NCI-H510A (cell line): ENCODE results near the gene FKBP10.
"Not testable (repeated sequence)": the region's sequence is repeated elsewhere in the genome, so short reads cannot be mapped to it uniquely, and the experiment has no call there.

Experiments
- DNase-seq: peaks from one replicate; lab custom pipeline; 2025; lab: John Stamatoyannopoulos, UW

The FKBP10 gene

DNA sequence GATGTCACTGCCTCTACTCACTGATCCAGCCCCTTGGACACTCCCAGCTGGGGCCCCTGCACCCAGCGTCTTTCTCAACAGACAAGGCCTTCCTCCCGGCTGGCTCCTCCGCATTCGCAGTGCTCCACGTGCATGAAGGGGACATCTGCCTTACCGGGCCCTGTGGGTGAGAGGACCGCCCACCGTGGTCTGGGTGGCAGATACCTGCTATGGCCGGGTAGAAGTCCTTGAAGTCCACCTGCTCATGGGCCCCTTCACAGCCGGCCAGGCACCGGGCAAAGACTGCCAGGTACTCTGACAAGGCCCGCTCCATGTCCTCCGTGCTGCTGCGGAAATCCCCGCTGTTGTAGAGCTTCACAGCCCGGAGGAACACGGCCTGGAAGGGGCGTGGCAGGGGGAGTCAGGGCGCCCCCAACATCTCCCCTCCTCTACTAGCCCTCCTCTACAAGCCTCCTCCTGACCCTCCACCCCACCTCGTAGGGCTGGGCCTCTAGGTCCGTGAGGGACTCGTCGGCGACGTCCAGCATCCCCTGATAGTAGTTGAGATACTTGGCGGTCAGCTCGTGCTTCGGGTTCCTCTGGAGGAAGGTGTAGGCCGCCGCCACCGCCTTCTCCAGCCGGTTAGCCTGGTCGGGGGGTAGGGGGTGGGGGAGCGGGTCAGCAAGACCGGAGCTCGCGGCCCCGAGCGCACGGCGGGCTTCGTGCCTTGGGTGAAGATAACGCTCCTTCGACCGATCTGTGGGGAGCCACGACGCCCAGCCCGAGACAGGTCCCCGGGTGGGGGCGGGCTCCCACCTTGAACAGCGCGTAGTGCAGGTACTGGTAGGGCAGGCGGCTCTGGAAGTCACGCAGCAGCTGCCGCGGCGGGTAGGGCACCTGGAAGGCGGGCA, 1.9 kb upstream of the FKBP10 start:
- DNase-seq: no peak

DNA sequence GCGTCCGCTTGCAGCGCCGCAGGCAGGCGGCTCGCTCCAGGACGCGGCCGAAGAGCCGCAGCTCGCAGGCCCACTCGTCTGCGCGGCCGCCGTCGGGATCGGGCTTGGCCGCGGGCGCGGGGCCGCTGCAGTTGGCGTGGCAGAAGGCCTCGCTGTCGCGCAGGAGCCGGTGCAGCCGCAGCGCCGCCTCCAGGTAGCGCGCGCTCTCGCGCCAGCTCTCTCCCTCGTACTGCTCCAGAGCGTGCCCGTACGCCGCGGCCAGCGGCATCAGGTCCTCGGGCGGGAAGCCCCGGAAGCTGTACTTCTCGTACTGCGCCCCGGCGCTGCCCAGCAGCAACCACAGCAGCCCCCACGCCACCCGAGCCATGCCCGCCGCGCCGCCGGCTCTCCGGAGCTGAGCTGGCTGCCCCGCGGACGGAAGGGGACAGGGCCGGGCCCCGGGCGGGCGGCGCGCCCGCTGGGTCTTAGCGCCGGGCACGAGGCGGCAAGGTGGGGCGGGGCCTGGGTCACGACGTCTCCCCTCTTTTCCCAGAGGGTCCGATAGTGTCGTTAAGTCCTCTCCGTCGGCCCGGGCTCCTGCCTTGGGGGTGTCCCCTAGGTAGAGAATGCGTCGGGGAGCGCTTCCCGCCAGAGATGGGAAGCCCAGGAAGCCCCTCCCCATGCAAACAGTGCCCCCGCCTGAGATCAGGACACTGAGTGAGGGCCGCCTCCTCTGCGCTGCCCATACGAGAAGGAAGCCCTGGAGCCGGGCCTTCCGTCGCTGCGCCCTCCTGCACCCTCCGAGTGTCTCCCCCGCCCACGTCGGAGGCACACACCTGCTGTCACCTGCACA, 1.0 kb upstream of the FKBP10 start, which contains the start of gene P3H4:
Gene P3H4 (minus strand): TSS at position 401 of the 832 bp plus-strand sequence. CDS start 34 bp downstream, at position 367.
- DNase-seq: peak; percentile 86

DNA sequence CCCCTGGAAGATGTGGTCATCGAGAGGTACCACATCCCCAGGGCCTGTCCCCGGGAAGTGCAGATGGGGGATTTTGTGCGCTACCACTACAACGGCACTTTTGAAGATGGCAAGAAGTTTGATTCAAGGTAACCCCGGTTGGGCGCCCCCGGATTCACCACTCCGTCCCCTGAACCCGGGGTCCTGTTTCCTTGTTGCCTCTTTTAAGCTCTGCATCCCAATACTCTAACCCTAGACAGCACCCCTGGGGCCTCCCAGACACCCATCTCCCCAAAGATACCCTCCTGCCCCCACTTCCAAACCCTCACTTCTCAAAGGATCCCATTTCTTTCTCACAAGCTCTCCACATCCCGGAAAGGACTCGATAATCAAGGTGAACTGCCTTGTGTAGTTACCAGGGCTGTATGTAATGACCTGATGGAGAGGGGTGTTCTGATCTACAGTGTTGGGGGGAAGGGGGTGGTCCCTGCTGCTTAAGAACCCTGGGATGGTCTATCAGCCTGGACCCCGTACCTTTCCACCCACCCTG, 412 bp downstream of the FKBP10 start:
- DNase-seq: no peak

DNA sequence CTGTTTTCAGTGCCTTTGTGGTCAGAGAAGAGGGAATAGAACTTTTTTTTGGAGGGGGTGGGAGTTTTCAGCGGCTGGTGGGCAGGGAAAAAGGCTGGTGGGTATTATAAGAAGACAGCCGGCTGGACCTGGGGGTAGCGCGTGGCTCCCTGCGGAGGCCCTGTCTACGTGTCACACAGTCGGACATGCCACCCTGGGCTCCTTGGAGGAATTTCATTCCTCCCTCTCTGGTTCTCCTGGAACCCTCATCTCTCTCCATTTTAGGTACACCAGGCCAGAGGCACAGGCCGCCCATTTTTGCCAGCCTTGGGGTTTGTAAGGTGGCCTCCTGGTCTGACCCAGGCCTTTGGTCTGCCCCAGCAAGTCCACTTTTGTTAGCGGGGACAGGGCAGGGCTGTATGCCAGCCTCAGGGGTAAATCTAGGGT, 908 bp downstream of the FKBP10 start:
- DNase-seq: no peak

DNA sequence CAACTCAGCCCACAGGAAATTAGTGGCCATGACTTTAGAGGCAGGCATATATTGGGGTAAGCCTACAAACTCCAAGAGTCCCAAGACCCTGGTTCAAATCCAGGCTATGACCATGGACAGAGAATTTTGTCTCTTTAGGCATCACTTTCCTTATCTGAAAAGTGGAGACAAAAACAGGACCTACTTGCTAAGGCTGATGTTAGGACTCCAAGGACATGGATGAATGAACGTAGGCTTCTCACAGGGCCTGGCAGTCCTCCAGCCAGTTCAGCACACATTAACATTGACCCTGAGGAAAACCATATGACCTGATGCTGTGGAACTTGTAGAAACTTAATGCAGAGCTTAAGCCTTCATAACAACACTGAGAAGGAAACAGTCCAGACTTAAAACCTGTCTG, 1.4 kb downstream of the FKBP10 start:
- no peak for DNase-seq

DNA sequence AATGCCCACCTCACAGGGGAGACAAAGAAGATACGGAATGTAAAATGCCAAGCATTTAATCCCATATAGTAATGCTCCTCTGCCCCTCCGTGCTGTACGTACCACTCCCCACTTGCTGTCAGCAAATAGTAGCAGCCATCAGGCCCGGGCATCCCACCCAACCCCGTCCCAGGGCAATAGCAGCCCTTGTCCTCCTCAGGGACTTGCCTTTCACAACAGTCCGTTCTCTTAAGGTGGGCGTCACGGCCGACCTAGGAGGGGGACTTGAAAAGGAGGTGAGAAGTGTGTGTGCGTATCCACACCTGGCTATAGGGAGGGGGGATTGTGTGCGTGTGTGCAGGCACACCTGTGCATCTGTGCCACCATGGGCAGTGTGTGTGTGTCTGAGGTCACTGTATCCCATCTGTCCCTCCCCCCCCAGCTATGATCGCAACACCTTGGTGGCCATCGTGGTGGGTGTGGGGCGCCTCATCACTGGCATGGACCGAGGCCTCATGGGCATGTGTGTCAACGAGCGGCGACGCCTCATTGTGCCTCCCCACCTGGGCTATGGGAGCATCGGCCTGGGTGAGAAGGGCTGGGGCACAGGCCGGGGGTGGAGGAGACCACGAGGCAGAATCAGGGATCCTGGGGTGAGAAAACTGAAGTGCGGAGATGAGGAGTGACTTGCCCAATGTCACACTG, 4.0 kb downstream of the FKBP10 start:
- DNase-seq: no peak

DNA sequence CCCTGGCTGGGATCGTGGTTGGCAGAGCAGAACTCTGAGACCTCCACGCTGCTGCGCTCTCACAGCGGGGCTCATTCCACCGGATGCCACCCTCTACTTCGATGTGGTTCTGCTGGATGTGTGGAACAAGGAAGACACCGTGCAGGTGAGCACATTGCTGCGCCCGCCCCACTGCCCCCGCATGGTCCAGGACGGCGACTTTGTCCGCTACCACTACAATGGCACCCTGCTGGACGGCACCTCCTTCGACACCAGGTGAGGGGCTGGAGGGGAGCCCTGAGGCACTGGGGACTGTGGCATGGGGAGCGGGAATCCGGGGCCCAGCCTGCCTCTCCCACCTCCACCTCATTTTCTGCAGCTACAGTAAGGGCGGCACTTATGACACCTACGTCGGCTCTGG, 5.2 kb downstream of the FKBP10 start:
- DNase-seq: no peak

DNA sequence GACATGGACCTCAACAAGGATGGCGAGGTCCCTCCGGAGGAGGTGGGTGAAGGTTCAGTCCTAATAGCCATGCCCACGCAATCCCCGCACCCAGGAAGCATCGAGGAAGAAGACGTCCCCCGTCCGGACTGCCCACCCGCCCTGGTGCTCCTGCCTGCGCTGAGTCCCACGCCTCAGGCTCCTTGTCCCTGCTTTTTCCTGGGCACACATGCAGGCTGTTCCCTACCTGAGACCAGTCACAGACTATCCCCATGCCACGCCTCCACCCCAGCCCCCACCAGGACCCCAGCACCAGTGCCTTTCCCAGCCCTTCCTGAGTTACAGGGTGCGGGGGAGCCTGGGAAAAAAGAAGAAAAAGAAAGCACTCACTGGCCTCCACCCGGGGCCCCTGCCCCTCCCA, 9.0 kb downstream of the FKBP10 start:
- DNase-seq: no peak

DNA sequence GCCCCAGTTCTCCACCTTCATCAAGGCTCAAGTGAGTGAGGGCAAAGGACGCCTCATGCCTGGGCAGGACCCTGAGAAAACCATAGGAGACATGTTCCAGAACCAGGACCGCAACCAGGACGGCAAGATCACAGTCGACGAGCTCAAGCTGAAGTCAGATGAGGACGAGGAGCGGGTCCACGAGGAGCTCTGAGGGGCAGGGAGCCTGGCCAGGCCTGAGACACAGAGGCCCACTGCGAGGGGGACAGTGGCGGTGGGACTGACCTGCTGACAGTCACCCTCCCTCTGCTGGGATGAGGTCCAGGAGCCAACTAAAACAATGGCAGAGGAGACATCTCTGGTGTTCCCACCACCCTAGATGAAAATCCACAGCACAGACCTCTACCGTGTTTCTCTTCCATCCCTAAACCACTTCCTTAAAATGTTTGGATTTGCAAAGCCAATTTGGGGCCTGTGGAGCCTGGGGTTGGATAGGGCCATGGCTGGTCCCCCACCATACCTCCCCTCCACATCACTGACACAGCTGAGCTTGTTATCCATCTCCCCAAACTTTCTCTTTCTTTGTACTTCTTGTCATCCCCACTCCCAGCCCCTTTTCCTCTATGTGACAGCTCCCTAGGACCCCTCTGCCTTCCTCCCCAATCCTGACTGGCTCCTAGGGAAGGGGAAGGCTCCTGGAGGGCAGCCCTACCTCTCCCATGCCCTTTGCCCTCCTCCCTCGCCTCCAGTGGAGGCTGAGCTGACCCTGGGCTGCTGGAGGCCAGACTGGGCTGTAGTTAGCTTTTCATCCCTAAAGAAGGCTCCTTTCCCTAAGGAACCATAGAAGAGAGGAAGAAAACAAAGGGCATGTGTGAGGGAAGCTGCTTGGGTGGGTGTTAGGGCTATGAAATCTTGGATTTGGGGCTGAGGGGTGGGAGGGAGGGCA, 9.7 kb downstream of the FKBP10 start:
- no peak for DNase-seq

DNA sequence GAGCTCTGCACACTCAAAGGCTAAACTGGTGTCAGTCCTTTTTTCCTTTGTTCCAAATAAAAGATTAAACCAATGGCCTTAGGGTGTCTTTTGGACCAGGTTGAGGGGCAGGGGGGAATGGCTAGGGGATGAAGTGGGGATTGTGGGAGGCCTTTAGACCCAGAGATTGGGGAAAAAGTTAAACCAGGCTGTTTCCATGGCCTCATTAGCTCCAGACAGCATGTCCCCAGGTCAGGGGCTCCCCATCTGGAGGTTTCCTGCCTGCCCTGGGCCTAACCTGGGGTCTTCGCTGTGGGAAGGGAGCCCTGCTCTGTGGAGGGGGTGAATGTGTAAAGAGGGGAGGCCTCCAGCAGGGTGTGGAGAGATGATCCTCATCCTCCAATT, 10.3 kb downstream of the FKBP10 start:
- no peak for DNase-seq

DNA sequence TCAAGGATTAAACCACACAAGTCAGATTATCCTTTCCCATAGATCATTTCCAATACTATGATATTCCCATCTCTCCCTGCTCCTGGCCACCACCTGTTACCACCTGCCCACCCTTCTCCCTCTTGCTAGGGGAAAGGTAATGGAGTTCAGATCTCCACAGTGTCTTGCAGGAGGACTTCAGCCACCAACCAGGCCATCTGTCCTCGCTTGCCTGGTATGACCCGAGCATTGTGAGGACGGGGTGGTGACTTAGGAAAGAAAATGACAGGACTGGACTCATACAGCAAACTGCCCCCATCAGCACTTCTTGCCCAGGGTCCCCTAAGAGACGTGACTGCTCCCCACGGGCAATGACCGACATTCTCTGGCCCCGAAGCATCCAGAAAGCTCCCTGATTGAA, 10.8 kb downstream of the FKBP10 start:
- no peak for DNase-seq

DNA sequence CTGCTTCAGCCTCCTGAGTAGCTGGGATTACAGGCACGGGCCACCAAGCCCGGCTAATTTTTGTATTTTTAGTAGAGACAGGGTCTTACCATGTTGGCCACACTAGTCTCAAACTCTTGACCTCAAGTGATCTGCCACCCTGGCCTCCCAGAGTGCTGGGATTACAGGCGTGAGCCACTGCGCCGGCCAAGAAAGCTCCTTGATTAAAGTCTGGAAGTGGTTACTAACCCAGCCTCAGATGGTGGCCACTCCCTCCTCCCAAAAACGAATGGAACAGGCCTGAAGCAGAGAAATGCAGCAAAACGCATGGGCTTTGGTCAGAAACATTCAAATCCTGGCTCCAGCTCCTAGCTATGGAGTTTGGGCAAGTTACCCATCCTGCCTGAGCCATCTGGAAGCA, 11.3 kb downstream of the FKBP10 start:
- DNase-seq: no peak

DNA sequence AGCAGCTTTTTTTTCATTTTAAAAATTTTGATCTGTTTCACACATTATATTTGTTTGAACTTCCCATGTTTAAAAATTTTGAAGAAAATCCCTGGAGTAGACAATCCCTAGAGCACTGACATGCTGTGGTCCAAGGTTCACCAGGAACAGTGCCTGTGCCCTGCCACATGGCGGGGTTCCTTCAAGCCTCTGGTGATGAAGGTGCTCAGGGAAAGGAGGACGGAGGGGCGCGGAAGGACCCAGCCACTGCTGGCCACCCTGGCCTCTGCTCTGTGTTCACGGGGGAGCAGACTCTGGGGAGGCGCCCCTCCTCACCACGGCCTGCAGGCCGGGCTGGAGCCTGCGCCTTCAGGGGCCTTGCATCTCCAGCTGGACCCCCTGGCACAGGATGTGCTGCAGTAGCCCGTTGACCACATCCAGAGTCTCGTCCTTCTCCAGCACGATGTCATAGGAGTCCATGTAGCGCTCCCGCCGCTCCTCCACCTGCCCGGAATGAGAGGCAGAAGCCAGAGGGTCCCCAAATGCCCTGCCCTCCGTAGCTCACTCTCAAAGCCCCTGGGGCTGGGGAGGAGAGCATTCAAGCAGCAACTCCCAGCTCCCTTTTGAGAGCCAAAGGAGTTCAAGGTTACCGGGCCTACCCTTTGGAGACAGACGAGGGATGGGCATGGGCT, 12.5 kb downstream of the FKBP10 start:
- no peak for DNase-seq

DNA sequence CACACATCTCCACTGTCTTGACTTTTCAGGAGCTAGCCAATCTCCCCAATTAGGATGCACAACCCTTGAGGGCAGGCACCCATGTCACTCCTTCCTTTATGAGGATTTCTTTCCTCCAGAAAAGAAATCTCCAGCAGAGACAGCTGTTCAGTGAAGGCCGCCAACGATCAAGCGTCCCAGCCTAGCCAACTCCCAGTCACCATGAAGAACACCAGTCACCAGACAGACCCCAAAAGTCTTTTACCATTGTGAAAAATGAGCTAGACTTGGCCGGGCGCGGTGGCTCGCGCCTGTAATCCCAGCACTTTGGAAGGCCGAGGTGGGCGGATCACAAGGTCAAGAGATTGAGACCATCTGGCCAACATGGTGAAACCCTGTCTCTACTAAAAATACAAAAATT, 17.2 kb downstream of the FKBP10 start:
- not testable (repeated sequence) for DNase-seq

DNA sequence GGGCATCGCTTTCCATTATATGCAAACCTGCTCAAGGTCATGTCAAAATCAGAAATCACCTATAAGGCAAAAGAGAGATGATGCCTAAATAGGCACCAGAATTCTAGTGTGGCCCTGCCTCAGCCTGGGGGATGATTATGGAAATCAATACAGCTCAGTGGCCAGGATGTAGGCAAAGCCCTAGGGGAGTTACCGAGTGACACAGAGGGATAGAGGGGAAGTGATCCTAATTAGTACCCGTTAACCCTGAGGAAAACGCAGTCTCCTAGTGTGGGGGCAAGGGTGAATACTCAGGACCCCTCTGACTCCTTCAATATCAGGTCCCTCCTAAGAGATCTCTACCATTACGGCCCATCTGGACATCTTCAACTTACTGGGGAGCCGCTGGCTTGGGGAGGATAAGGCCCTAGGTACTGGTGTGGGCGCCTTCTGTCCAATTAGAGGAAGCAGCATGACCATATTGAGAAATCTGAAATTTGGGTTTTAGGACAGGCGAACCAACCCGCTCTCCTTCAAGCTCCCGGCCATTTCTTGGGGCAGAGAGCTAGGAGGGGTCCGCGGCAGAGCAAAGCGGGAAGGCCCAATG, 22.5 kb downstream of the FKBP10 start:
- no peak for DNase-seq

DNA sequence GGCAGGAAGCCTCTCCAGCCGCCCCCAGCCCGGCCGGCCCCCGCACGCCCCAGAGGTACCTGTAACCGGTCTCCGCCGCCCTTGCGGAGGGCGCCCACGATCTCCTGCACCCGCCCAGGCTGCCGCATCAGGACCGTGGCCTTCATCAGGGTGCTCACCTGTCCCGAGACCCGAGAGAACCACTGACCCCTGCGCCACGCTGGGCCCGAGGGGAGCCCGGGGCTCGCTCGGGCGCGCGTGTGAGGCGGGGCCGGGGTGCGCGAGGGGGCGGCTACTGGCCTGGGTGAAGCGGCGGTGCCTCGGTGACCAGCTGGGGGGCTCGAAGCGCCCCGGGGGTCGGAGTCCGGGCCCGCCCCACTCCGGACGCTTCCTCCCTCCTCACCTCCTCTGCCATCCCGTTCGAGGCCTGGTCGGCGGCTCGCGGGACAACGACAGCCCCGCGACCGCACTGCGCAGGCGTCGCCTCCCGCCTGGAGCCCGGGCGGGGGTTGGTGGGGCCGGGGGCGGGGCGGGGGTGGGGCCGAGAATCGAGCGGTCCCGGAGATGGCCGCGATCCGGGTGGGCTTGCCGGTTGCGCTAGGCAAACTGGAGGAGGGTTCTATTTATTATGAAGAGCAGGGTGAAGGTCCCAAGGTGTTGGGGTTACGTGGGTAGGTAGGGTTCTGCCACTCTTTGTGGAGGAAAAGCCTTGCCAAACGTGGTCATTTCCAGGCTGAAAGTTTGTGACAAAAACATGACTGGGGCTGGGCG, 23.2 kb downstream of the FKBP10 start, which contains the start of gene NT5C3B:
Gene NT5C3B (minus strand): TSS at position 433 of the 750 bp plus-strand sequence. CDS start 39 bp downstream, at position 394.
- peak; percentile 42 for DNase-seq

DNA sequence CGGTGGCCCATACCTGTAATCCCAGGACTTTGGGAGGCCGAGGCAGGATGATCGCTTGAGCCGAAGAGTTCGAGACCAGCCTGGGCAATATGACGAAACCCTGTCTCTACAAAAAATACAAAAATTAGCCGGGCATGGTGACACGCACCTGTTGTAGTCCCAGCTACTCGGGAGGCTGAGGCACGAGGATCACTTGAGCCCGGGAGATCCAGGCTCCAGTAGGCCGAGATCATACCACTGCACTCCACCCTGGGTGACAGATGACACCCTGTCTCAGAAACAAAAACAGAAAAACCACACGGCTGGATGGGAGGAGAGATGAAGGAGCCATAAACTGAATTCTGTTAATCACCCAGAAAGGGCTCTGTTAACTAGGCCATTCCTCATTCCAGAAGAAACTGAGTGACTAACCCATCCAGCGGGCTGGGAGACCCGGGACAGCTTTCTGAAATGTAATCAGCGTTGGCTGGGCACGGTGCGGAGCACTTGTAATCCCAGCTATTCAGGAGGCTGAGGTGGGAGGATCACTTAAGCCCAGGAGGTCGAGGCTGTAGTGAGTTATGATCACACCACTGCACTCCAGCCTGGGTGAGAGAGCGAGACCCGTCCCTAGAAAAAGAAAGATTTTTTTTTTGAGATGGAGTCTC, 23.9 kb downstream of the FKBP10 start:
- DNase-seq: no peak

DNA sequence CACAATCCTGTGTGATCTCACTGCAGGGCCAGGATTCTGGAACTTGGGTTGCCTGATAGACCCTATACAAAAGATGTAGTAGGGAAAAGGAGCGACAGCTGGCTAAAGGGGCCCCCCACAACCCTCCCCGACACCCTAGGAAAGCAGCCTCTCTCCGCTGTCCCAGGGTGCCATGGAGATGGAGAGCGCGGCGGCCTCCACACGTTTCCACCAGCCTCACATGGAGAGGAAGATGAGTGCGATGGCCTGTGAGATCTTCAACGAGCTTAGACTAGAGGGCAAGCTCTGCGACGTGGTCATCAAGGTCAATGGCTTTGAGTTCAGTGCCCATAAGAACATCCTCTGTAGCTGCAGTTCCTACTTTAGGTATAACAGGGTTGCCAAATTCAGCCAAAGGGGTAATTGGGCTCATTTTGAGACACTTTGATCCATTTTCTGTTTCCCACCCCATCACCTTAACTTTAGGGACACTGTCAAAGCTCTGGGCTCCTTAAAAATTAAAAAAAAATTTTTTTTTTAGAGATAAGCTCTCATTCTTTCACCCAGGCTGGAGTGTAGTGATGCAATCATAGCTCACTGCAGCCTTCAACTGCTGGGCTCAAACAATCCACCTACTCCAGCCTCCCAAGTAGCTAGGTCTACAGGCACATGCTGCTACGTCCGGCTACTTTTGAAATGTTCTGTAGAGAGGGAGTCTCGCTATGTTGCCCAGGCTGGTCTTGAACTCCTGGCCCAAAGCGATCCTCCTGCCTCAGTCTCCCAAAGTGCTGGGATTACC, 25.1 kb downstream of the FKBP10 start, which contains the start of gene KLHL10:
Gene KLHL10 (plus strand): TSS at position 65 of the 778 bp plus-strand sequence. CDS start 108 bp downstream, at position 173.
- DNase-seq: no peak
